ENCODE results near the gene MOV10L1. TPM values are rescaled to one million over a fixed set of nuclear protein-coding genes. Genes with fewer than 3 reads are reported as not detected.

Gene MOV10L1
- total RNA-seq, 2 donors from 2014 or later = 0.36 to 18.9 TPM

GRCh38 chr22:50153056-50153755, 63.4 kb downstream of the MOV10L1 start:
- no peaks in the 10 kb centered on the region for H3K4me1 ChIP-seq (replicated peaks)
- H3K27me3 ChIP-seq (replicated peaks; ENCODE audit: insufficient read depth) = no peaks in the 10 kb centered on the region
- H3K9me3 ChIP-seq = no peaks in the 10 kb centered on the region
- DNase-seq (ENCODE audit: low spot score) = no peak
- H3K4me3 ChIP-seq = no peak overlapping the region
- H3K27ac ChIP-seq = no peak overlapping the region
- no peaks in the 10 kb centered on the region for H3K36me3 ChIP-seq
- 90% methylated on average over 21 of the region's 25 CpGs for WGBS
- TF ChIP-seq CTCF (IDR thresholded peaks at IDR 0.05) (no peak), POLR2A (IDR thresholded peaks at IDR 0.05) (no peak), POLR2AphosphoS5 (IDR thresholded peaks at IDR 0.05) (no peak)
- intact Hi-C loops (cut with DNase I) = no loop called here

- 92% methylated on average over 7 of the region's 7 CpGs for WGBS
- H3K36me3 ChIP-seq = no peaks in the 10 kb centered on the region
- H3K27ac ChIP-seq = no peak overlapping the region
- H3K4me3 ChIP-seq = no peak overlapping the region
- H3K4me1 ChIP-seq (replicated peaks) = no peaks in the 10 kb centered on the region
- TF ChIP-seq CTCF (IDR thresholded peaks at IDR 0.05) (no peak), POLR2A (IDR thresholded peaks at IDR 0.05) (no peak), POLR2AphosphoS5 (IDR thresholded peaks at IDR 0.05) (no peak)
- DNase-seq (ENCODE audit: low spot score) = no peak
- H3K9me3 ChIP-seq = no peaks in the 10 kb centered on the region
- H3K27me3 ChIP-seq (replicated peaks; ENCODE audit: insufficient read depth) = no peaks in the 10 kb centered on the region
- intact Hi-C loops (cut with DNase I) = no loop called here
These were observed 63.9 kb downstream of the MOV10L1 start for GRCh38 chr22:50153756-50154140.

GRCh38 chr22:50157709-50158375, 68.0 kb downstream of the MOV10L1 start:
- Histone ChIP-seq H3K27me3 (replicated peaks; ENCODE audit: insufficient read depth) (no peaks in the 10 kb centered on the region), H3K9me3 (no peaks in the 10 kb centered on the region), H3K4me3 (no peak overlapping the region), H3K27ac (peak overlapping the region; percentile 25 to 63), H3K36me3 (no peaks in the 10 kb centered on the region), H3K4me1 (replicated peaks) (no peaks in the 10 kb centered on the region)
- WGBS = 50% methylated on average over 21 of the region's 21 CpGs
- peak; percentile 89 for DNase-seq (ENCODE audit: low spot score)
- intact Hi-C loops (cut with DNase I) = no loop called here
- peak; percentile 93 for TF ChIP-seq POLR2AphosphoS5 (IDR thresholded peaks at IDR 0.05)
- no peak for TF ChIP-seq CTCF (IDR thresholded peaks at IDR 0.05)
- peak; percentile 56 for TF ChIP-seq POLR2A (IDR thresholded peaks at IDR 0.05)

GRCh38 chr22:50160947-50161346, 71.1 kb downstream of the MOV10L1 start:
- 86% methylated on average over 7 of the region's 7 CpGs for WGBS
- no peak for DNase-seq (ENCODE audit: low spot score)
- Histone ChIP-seq H3K27ac (no peak overlapping the region), H3K9me3 (no peaks in the 10 kb centered on the region), H3K4me3 (no peak overlapping the region), H3K36me3 (no peaks in the 10 kb centered on the region), H3K27me3 (replicated peaks; ENCODE audit: insufficient read depth) (no peaks in the 10 kb centered on the region), H3K4me1 (replicated peaks) (no peaks in the 10 kb centered on the region)
- intact Hi-C loops (cut with DNase I) = no loop called here
- no peak for TF ChIP-seq CTCF (IDR thresholded peaks at IDR 0.05)
